GM18870 (cell line): ENCODE measurements around the gene RAB3C.

Experiments used
- ATAC-seq: cut with Tn5 transposase; IDR thresholded peaks from one replicate; pipeline ENCODE4 v1.9.1; 2021; ENCODE audit warnings: moderate library complexity; ENCODE audit not compliant: unreplicated experiment

Gene RAB3C

DNA sequence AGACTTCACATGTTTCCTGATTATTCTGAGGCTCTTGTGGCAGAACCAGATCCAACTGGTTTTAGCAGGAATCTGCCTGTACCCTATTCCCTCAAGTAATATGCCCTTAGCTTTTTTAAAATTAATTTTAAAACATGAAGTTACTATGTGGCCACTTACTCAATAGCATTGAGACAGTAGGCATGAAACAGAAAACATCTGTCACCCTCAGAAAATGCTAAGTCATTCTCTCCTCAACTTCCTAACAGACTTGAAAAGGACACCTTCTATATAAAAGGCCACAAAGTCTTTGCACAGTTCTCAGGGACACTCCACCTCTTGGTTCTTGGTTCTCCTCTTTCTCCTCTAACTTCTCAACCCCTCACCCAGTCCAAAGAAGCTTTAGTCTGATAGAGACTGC lies 277.8 kb downstream of the RAB3C start:
- no peak for ATAC-seq

- ATAC-seq: no peak
Observed at GRCh38 chr5:58868931-58869330, 286.1 kb downstream of the RAB3C start.

DNA sequence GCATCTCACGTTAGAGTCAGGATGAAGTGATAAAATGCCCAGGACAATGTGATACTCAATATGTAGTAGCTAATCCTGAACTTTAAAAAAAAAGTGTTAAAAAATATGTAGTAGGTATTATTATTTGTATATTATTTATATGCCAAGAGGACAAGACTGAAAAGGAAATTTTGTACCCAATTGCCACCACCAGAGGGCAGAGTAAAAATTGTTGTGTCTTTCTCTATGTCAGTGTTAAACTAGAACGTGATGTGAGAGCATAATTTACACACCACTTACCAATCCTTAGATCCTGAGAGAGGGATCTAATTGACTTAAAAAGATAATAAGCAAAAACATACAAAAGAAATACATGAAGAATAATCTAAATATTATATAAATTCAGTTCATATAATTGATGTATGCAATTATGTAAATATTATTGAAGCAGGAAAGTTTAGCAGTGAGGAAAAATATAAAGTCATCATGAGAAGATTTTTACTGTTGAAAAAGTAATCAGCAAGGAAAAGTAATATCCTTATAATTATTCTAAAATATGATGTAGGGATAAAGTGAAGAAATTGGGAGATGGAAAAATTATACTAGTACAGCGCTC lies 288.9 kb downstream of the RAB3C start:
- ATAC-seq: peak; percentile 62

GRCh38 chr5:58872670-58873273 lies 289.9 kb downstream of the RAB3C start:
- ATAC-seq: no peak

- ATAC-seq: no peak
Observed at GRCh38 chr5:58875599-58875998, 292.7 kb downstream of the RAB3C start.

- peak; percentile 83 for ATAC-seq
Observed at GRCh38 chr5:58885260-58885659, 302.4 kb downstream of the RAB3C start.

- peak; percentile 64 for ATAC-seq
Observed at GRCh38 chr5:58886315-58887207, 303.7 kb downstream of the RAB3C start.

GRCh38 chr5:58887311-58887710 lies 304.4 kb downstream of the RAB3C start:
- ATAC-seq: no peak

GRCh38 chr5:58887721-58888409 lies 305.0 kb downstream of the RAB3C start:
- ATAC-seq: no peak

DNA sequence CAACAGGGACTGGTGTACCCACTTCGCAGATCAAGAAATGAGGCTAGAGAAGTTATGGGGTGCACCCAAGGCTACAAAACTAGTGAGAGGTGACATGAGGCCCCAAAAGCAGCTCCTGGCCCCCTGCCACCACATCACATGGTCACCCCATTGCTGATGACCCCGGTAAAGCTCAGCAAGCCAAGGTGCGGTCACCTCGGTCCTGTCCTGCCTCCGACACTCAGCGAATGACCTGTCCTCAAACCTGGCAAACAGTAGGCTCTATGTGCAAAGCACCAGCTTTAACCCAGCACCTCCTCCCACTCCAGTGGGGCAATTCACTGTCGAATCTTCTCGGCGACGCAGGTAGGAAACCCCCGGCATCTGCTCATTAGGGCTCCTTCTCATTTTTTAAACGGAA lies 307.4 kb downstream of the RAB3C start:
- ATAC-seq: no peak

DNA sequence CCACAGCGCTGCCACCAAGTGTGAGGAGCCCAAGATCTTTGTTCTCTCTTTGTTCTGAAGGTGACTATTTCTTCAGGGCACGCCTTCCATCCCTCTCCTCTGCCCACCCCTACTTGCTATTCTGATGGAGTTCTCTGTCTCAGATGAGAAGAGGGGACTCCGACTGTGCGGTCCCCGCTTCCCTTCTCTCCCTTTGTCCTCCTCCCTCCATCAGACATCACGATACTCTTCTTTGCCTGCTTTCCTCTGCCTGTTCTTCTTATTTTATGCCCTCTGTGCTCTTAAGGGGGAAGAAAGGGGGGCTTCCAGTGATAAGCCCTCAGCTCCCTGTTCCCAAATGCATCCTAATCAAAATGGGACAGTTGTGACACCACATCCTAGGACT lies 307.8 kb downstream of the RAB3C start:
- ATAC-seq: no peak

- ATAC-seq: no peak
Observed at GRCh38 chr5:58891086-58891970, 308.5 kb downstream of the RAB3C start.

GRCh38 chr5:58891971-58892343 lies 309.1 kb downstream of the RAB3C start:
- ATAC-seq: no peak

GRCh38 chr5:58893551-58893950 lies 310.7 kb downstream of the RAB3C start:
- ATAC-seq: no peak

GRCh38 chr5:58898006-58898405 lies 315.1 kb downstream of the RAB3C start:
- no peak for ATAC-seq

DNA sequence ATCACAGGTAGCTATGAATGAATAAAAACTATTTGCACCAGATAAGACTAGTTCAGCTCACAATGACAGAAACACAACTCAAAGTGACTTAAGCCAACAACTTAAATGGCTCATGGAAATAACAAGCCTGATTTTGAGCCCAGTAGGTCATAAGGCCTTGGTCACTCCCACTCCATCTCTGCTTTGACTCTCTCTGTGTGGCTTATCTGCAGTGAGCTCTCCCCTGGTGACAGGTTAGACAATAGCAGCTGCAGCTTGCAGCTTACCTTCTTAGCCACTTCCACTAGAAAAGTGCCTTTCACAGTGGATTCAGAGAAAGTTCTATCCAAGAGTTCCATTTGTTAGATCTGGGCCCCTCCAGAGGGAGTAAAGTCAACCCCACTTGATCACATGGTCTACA lies 315.7 kb downstream of the RAB3C start:
- no peak for ATAC-seq

GRCh38 chr5:58901271-58901670 lies 318.4 kb downstream of the RAB3C start:
- no peak for ATAC-seq

DNA sequence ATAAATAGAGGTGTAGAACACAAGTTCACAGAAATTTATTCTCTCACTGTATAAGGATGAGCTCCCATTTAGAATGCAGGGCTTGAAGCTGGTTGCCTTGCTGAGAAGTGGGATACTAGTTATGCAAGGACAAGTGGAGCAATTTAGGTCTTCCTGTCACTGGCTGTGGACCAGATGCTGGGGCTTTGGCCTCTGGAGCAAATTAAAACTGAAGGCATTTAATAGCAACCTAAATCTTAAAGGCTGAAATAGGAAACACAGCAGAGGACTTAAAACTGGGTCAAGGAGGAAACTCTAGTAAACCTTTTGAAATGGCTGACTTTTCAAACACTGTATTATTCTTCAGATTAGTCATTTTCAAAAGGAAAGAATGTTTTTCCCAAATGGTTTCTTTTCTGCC lies 319.4 kb downstream of the RAB3C start:
- ATAC-seq: no peak

DNA sequence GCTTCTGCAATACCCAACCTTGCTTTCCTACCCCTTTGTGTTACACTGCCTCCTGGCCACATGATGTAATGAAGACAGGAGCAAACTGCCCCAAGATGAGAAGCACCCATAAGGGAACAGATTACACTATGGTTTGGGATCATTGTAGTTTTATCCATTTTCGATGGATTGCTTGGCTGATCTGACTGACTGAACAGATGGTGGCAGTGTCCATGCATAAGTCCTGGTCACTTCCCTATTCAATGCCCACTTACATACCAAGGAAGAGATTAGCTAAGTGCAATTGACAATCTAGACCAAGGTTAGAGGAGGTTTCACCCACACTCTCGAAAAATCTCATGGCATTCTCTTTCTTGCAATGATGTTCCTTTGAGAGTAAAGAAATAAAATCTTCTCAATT lies 319.9 kb downstream of the RAB3C start:
- ATAC-seq: no peak

DNA sequence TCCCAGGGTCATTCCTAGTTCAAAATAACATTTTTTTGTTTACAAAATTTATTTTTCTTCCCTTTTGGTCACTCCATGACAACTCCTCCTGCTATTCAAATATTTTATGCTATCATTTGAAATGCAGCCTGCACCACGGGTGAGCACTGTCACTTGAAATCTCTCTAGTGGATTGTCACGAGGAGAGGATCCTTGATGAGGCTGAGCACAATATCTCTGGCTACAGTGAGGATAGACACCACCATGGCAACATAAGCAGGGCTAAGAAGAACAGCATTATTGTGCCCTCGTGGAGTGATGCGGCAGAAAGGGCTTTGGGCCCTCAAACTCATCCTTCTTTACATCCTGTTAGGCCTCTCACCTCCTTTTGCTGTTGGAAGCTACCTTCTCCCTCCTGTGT lies 321.9 kb downstream of the RAB3C start:
- ATAC-seq: no peak

DNA sequence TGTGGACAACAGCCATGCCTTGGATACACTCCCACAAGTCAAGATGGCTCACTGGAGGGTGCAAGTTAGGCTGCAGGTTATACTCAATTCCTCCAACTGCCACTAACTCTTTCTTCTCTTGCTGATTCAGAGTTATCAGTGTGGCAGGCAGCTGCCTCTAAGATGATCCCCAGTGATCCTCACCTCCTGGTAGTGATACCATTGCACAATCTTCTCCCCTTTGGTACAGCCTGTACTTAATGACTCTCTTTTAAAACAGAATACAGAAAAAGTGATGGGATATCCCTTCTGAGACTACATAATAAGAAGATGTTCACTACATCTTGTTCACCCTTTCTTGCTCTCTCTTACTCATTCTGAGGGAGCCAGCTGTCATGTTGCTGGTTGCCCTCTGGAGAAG lies 323.1 kb downstream of the RAB3C start:
- ATAC-seq: no peak
